Left ventricle myocardium inferior (tissue), 1 donor: ENCODE measurements around the gene KCNK10. TPM values are rescaled to one million over a fixed set of nuclear protein-coding genes. Genes with fewer than 3 reads are reported as not detected.
"Not testable (repeated sequence)": the region's sequence is repeated elsewhere in the genome, so short reads cannot be mapped to it uniquely, and the experiment has no call there.

Experiments
- DNase-seq: peaks from one replicate; pipeline ENCODE4 v3.0.0-alpha.2; 2020
- H3K27ac ChIP-seq: fragments of 200-600 bp; replicated peaks from 2 replicates; pipeline ENCODE4 v1.8.0; 2021
- H3K27me3 ChIP-seq: fragments of 200-600 bp; 2 replicates; pipeline ENCODE4 v1.8.0; 2021; ENCODE audit warnings: low read depth
- H3K36me3 ChIP-seq: fragments of 200-600 bp; 2 replicates; pipeline ENCODE4 v1.8.0; 2021
- H3K4me1 ChIP-seq: fragments of 200-600 bp; 2 replicates; pipeline ENCODE4 v1.8.0; 2021
- H3K4me3 ChIP-seq: fragments of 200-600 bp; 2 replicates; pipeline ENCODE4 v1.8.0; 2021; ENCODE audit warnings: mild to moderate bottlenecking, moderate library complexity
- H3K9me3 ChIP-seq: fragments of 200-600 bp; replicated peaks from 2 replicates; pipeline ENCODE4 v1.8.0; 2021
- intact Hi-C: fragments of 100-400 bp; cut with micrococcal nuclease; formaldehyde crosslinking; loops from one replicate; pipeline ENCODE4 v1.11.0; 2022
- total RNA-seq: library from RNA; stranded (reverse); fragmentation: NEBNext Ultra II Directional; extraction: Animal tissue kit (Norgen Biotek cat#: 25700); gene quantifications from one replicate; pipeline ENCODE4 v1.2.1, GENCODE V29; 2021
- TF ChIP-seq, protein P1 (sequence below): fragments of 200-600 bp; IDR thresholded peaks from 2 replicates; pipeline ENCODE4 v1.8.0; 2021; ENCODE audit warnings: antibody characterized with exemption, mild to moderate bottlenecking, borderline replicate concordance
- donor health status: DM: no; HTN: yes; CAD: no; lungs with severe emphysema.

KCNK10 gene
- total RNA-seq, 1 donor from 2014 or later: not detected

DNA sequence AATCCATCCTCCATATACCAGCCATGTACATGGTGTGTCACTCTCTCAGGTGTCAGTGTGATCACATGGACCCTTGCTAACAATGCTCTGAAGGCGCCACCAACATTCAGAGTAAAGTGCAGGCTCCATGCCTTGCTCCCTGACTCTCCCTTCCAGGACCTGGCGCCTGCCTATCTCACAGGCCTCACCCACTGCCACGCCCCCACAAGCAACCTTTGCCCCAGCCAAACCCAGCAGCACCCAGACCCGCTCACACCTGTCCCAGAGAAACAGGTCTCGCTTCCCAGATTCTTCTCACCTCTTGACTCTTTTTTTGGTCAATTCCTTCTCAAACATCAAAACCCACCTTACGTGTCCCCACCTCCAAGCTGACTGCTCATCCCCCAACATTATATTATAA, 52.3 kb downstream of the KCNK10 start:
- TF ChIP-seq, protein P1, sequence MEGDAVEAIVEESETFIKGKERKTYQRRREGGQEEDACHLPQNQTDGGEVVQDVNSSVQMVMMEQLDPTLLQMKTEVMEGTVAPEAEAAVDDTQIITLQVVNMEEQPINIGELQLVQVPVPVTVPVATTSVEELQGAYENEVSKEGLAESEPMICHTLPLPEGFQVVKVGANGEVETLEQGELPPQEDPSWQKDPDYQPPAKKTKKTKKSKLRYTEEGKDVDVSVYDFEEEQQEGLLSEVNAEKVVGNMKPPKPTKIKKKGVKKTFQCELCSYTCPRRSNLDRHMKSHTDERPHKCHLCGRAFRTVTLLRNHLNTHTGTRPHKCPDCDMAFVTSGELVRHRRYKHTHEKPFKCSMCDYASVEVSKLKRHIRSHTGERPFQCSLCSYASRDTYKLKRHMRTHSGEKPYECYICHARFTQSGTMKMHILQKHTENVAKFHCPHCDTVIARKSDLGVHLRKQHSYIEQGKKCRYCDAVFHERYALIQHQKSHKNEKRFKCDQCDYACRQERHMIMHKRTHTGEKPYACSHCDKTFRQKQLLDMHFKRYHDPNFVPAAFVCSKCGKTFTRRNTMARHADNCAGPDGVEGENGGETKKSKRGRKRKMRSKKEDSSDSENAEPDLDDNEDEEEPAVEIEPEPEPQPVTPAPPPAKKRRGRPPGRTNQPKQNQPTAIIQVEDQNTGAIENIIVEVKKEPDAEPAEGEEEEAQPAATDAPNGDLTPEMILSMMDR: no peak
- Histone ChIP-seq H3K4me1 (no peaks in the 10 kb centered on the region), H3K9me3 (no peaks in the 10 kb centered on the region), H3K27ac (no peak overlapping the region), H3K27me3 (peaks cover 47% of the 10 kb centered on the region), H3K36me3 (no peaks in the 10 kb centered on the region), H3K4me3 (no peak overlapping the region)
- DNase-seq: no peak
- intact Hi-C loops: no loop called here

DNA sequence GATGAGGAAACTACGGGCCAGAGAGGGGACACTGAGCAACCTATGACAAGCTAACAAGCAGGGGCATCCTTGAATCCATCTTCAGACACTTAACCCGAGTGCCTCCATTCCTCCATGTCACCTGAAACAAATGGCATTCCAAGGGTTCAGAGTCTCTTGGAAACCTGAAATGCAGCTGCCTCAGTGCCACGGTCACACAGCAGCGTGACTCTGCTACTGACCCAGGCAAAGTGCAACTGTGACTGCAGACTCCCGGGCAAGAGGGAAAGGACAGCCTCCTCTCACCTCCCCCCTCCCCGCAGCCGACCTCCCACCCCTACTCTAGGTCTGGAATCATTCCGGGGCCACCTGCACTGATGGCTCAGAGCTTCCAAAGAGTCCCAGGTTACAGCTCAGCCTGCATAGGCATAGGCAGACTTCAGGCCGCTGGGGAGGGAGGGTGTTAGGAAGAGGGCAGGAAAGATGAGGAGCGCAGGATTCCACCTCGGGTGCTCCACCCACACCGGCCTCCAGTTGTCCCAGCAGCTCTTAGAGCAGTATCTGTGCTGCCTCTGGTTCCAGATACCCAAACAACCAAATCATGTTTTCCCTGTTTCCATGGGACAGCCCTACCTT, 53.2 kb downstream of the KCNK10 start:
- H3K9me3 ChIP-seq: no peaks in the 10 kb centered on the region
- no peak for DNase-seq
- H3K27me3 ChIP-seq: peaks cover 38% of the 10 kb centered on the region
- intact Hi-C loops: no loop called here
- H3K4me1 ChIP-seq: no peaks in the 10 kb centered on the region
- no peak overlapping the region for H3K27ac ChIP-seq
- TF ChIP-seq, protein P1: no peak
- H3K36me3 ChIP-seq: no peaks in the 10 kb centered on the region
- H3K4me3 ChIP-seq: no peak overlapping the region

DNA sequence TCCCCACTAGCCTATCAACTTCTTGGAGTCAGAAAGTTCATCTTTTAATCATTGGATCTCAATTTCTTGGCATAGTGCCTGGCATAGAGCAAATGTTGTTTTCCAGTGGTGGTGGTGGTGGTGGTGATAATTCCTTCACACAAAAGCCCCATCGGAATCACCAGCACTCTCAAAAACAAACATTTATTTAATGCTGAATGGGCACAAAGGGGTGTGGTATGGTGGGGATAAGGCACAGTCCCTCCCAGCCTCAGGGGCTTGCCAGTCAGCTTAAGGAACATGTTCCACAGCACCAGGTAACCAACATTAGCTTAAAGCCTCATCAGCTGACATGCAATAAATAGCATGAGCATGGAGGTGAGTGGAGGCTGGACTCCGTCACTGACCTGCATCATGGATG, 56.6 kb downstream of the KCNK10 start:
- intact Hi-C loops: no loop called here
- TF ChIP-seq, protein P1: no peak
- no peaks in the 10 kb centered on the region for H3K36me3 ChIP-seq
- H3K4me1 ChIP-seq: no peaks in the 10 kb centered on the region
- DNase-seq: no peak
- no peak overlapping the region for H3K27ac ChIP-seq
- no peak overlapping the region for H3K4me3 ChIP-seq
- H3K27me3 ChIP-seq: peaks cover 34% of the 10 kb centered on the region
- no peaks in the 10 kb centered on the region for H3K9me3 ChIP-seq

DNA sequence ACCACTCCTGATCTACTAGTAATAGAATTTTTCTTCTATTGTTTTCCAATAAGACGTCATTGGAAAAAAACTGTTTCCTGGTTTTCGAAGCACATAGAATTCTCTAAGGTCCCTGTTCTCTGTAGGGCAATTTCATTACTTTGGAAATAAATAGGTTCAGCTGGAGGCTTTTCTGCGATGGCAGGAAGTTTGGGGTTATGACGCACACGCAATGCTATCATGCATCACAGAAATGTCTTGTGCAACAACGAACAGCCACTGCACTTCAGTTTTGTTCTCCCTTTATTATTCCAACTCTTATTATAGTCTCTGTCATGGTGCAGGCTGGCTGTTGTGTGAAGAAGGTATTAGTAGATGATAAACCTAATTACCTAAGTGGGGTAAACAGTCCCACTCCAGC, 59.0 kb downstream of the KCNK10 start:
- H3K36me3 ChIP-seq: no peaks in the 10 kb centered on the region

DNA sequence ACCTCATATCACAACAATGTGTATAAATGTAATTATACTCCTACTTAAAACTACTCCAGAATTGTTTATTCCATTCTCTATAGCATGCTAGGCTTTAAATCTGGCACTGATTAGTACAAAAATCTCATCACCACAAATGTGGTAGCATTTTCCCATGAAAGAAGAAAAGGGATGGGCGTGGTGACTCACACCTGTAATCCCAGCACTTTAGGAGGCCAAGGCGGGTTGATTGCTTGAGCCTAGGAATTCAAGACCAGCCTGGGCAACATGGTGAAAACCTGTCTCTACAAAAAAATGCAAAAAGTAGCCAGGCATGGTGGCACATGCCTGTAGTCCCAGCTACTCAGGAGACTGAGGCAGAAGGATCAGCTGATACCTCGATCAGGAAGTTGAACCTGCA, 61.8 kb downstream of the KCNK10 start:
- H3K4me3 ChIP-seq, DNase-seq, H3K9me3 ChIP-seq, H3K27ac ChIP-seq, H3K4me1 ChIP-seq, H3K36me3 ChIP-seq, intact Hi-C loops: not testable (repeated sequence)
- peaks cover 36% of the 10 kb centered on the region for H3K27me3 ChIP-seq

More for the DNA sequence above, 59.0 kb downstream of the KCNK10 start:
- H3K4me3 ChIP-seq: no peak overlapping the region
- TF ChIP-seq, protein P1: no peak
- peaks cover 43% of the 10 kb centered on the region for H3K27me3 ChIP-seq
- intact Hi-C loops: no loop called here
- H3K9me3 ChIP-seq: no peaks in the 10 kb centered on the region
- DNase-seq: no peak
- no peak overlapping the region for H3K27ac ChIP-seq
- no peaks in the 10 kb centered on the region for H3K4me1 ChIP-seq

DNA sequence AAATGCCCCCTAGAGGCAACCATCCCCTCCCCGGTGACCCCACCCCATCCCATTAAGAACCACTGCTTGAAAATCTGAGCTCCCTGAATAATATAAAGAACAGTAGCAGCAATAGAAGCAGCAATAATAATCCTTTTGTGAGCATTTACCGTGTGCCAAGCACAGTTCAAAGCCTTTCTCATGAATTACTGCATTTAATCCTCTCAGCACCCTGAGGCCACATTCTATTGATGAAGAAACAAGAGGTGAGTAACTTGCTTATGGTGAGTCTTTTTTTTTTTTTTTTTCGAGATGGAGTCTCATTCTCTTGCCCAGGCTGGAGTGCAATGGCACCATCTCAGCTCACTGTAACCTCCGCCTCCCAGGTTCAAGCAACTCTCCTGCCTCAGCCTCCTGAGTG, 65.0 kb downstream of the KCNK10 start:
- Histone ChIP-seq H3K36me3 (no peaks in the 10 kb centered on the region), H3K4me1 (no peaks in the 10 kb centered on the region), H3K9me3 (no peaks in the 10 kb centered on the region), H3K4me3 (no peak overlapping the region), H3K27ac (no peak overlapping the region), H3K27me3 (peaks cover 46% of the 10 kb centered on the region)
- no peak for DNase-seq
- intact Hi-C loops: no loop called here
- TF ChIP-seq, protein P1: no peak
